ENCODE results near the gene FAM53B.

FAM53B gene

DNA sequence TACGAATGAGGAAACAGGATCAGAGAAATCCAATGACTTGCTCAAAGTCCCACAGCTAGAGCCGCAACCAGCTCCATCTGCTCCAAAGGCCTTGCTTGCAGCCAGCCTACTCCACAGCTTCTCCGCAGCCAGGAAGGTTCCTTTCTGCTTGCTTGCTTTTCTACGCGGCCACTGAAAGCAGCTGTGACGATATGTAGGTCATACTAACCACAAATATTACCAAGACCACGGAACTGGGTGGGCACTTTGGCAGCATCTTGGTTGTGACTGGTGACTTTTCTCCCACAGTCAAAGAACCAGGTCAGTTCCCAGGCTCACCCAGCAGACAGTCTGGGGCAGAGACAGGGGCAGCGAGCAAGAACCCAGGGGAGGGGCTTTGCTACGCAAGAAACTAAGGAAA is 86.4 kb downstream of the FAM53B start:
- peak; percentile 53 for DNase-seq (ENCODE audit: low read depth)
- TF ChIP-seq, protein P1, sequence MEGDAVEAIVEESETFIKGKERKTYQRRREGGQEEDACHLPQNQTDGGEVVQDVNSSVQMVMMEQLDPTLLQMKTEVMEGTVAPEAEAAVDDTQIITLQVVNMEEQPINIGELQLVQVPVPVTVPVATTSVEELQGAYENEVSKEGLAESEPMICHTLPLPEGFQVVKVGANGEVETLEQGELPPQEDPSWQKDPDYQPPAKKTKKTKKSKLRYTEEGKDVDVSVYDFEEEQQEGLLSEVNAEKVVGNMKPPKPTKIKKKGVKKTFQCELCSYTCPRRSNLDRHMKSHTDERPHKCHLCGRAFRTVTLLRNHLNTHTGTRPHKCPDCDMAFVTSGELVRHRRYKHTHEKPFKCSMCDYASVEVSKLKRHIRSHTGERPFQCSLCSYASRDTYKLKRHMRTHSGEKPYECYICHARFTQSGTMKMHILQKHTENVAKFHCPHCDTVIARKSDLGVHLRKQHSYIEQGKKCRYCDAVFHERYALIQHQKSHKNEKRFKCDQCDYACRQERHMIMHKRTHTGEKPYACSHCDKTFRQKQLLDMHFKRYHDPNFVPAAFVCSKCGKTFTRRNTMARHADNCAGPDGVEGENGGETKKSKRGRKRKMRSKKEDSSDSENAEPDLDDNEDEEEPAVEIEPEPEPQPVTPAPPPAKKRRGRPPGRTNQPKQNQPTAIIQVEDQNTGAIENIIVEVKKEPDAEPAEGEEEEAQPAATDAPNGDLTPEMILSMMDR (conservative IDR thresholded peaks at IDR 0.05; ENCODE audit: control insufficient read depth, insufficient read depth, low read depth, low read length), result no peak
- H3K4me3 ChIP-seq (ENCODE audit: control insufficient read depth, low read depth, low read length), result no peak overlapping the region

DNA sequence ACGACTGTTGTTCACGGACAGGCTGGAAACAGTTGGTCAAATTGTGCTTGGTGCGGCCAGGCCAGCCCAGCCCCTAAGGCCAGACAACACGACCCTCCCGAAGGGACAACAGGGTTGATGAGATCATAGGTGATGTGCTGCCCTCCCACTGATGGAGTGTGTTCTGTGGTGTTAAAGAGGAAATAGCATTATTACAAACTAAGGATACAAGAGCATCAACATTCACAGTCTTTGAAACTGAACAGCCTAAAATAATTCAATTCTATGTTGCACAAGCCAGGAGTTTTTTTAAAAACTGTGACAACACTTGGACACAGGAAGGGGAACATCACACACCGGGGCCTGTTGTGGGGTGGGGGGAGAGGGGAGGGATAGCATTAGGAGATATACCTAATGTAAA is 87.6 kb downstream of the FAM53B start:
- TF ChIP-seq, protein P1 (conservative IDR thresholded peaks at IDR 0.05; ENCODE audit: control insufficient read depth, insufficient read depth, low read depth, low read length), result no peak
- no peak overlapping the region for H3K4me3 ChIP-seq (ENCODE audit: control insufficient read depth, low read depth, low read length)
- DNase-seq (ENCODE audit: low read depth), result no peak

DNA sequence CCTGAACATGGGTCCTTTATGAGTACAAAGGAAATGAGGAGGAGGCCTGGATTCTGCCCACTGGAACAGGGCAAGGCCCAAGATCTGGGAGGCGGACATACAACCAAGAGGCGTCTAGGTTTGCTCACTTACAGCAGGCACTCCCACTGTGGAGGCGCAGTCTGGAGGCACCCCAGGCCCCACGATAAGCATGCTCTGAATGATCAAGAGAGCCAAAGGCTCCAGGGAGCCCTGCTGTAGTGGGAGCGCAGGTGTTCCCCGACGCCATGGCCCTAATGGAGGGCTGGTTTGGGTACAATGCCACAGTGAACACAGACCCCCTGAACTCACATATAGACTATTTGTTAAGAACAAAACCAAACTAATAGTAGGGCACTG is 88.1 kb downstream of the FAM53B start:
- no peak overlapping the region for H3K4me3 ChIP-seq (ENCODE audit: control insufficient read depth, low read depth, low read length)
- no peak for DNase-seq (ENCODE audit: low read depth)
- TF ChIP-seq, protein P1 (conservative IDR thresholded peaks at IDR 0.05; ENCODE audit: control insufficient read depth, insufficient read depth, low read depth, low read length), result no peak

DNA sequence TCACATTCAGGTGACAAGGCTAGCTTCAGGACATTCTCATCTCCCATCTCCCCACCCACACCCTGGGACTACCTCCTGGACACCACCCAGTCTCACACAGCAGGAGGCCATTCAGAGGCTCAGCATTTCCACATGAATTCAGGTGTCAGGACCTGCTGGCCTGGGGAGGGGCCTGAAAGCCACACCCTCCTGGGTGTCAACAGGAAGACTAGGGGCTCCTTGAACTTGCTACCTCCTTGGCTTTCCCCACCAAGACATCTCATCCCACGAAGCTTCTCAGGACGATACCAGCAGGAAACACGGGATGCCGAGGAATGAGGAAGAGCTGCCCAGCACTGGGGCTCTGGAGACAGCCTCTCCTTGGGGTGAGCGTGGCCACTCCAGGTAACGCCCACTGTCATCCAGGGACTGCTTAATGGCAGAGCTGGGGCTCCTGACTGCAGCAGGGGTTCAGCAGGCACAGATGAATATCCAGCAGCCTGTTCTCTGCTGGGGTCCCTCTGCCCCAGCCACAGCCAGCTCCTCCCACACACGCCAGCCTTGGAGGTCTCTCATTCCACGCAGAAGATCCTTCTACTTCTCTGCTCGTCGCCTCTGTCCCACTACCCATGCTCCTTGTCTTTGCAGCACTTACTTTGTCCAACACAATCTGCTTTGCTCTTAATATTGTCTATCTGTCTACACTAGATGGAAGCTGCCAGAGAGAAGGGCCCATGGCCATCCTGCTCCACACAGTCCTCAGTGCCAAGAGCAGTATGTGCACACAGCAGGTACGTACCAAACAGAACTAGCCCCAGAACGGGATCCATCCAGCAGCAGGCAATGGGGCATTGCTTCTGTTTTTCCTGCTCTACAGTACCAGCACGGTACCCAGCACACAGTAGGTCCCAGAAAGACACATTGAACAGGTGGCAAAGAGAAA is 88.7 kb downstream of the FAM53B start:
- TF ChIP-seq, protein P1 (conservative IDR thresholded peaks at IDR 0.05; ENCODE audit: control insufficient read depth, insufficient read depth, low read depth, low read length), result no peak
- H3K4me3 ChIP-seq (ENCODE audit: control insufficient read depth, low read depth, low read length), result no peak overlapping the region
- DNase-seq (ENCODE audit: low read depth), result no peak

DNA sequence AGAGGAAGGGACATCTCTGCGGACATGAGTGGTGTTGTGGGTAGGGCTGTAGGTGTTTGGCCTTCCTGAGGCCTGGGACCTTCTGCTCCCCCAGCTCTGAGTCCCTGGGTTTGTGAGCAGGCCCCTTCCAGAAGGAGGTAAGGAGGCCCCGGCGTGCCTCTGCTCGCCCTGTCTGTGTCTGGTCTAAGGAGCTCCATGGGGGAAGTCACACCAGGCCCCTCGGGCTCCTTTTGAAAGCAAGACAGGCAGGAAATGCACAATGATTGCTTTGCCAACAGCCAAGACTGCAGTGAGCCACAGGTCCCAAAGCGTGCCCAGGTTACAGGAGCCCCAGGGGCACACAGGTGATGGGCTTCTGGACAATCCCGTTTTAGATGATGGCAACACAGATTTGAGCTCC is 89.5 kb downstream of the FAM53B start:
- DNase-seq (ENCODE audit: low read depth), result no peak
- no peak overlapping the region for H3K4me3 ChIP-seq (ENCODE audit: control insufficient read depth, low read depth, low read length)
- TF ChIP-seq, protein P1 (conservative IDR thresholded peaks at IDR 0.05; ENCODE audit: control insufficient read depth, insufficient read depth, low read depth, low read length), result no peak

DNA sequence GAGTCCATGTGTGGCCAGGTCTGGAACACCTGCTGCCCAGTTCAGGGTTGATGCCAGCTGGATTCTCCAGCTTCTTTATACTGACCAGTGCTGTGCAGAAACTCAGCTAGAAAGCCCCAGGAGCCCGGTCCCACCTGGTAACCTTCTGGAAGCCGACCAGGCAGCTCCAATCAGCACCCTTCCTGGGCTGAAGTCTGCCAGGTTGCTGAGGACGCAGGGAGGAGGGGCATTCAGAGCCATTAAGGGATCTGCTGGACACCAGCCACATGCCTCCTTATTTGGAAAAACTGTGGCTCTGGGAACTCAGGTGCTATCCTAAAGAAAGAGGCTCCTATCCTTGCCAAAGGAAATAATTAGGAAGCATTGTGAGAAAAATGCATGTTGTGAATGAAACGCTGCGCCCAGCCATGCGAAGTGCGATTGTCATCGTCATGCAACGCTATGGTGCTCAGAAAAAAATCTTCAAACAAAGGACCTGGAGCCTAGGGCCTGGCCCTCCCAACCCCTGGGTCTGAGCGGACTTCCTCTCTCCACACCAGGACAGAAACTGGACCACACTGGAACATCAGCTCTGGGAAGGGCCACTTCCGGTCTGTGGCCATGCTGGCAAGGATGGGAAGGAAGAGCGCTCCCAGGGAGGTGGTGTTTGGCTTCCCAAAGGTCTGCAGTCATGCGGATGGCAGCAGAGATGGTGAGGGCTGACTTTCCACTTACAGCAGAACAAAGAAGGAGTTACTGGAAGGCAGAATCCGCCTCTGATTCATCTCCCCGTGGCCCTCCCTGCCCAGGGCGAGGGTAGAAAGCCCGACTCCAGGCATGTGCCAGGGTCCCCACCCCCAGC is 90.1 kb downstream of the FAM53B start:
- H3K4me3 ChIP-seq (ENCODE audit: control insufficient read depth, low read depth, low read length), result no peak overlapping the region
- DNase-seq (ENCODE audit: low read depth), result no peak
- TF ChIP-seq, protein P1 (conservative IDR thresholded peaks at IDR 0.05; ENCODE audit: control insufficient read depth, insufficient read depth, low read depth, low read length), result no peak
